ENCODE measurements around the gene GUK1. TPM values are rescaled to one million over a fixed set of nuclear protein-coding genes. Genes with fewer than 3 reads are reported as not detected.

Gene GUK1
- total and polyA plus RNA-seq, 2 of the 8 experiments (the other 6 are each of a cell fraction or from before 2014, with no cell fraction given): 68.5 to 183 TPM

- H4K20me1 ChIP-seq (replicated peaks in 1 of 2; ENCODE audit: control insufficient read depth in 1 of 2, insufficient read depth in 2 of 2, low read length in 2 of 2): peaks cover 0 to 1% of the 10 kb centered on the region in 2 experiments
- H2BK12ac ChIP-seq (ENCODE audit: low read depth, low read length): no peak overlapping the region
- no peaks in the 10 kb centered on the region for H3K36me3 ChIP-seq (ENCODE audit: control insufficient read depth in 2 of 4, insufficient read depth in 4 of 4, low read length in 3 of 4)
- H2BK5ac ChIP-seq (ENCODE audit: low read depth, low read length): no peak overlapping the region
- CTCF ChIA-PET (ENCODE audit: partially characterized antibody): interaction anchor here (0.6 to 3.2 kb wide), 13 partner anchors 8 to 178 kb away, joined by 3 to 14 read pairs (median 3); no protein-coding TSS in a partner anchor
- H4K8ac ChIP-seq (ENCODE audit: extremely low read depth, insufficient read depth, low read length): no peak overlapping the region
- H3K4ac ChIP-seq (replicated peaks; ENCODE audit: insufficient read length, low read depth, low read length): no peak overlapping the region
- H3K4me3 ChIP-seq (ENCODE audit: extremely low read depth in 1 of 4, insufficient read depth in 2 of 4, low read depth in 3 of 4, low read length in 4 of 4): no peak overlapping the region
- no peak overlapping the region for H2AK5ac ChIP-seq (ENCODE audit: low read depth, low read length)
- no peak for DNase-seq (ENCODE audit: low read depth in 1 of 2, low spot score in 2 of 2)
- no peaks in the 10 kb centered on the region for H3K79me2 ChIP-seq (ENCODE audit: control insufficient read depth in 1 of 2, insufficient read depth in 2 of 2, low read length in 2 of 2)
- no peaks in the 10 kb centered on the region for H3K23me2 ChIP-seq (ENCODE audit: low read depth, low read length)
- no peak overlapping the region for H2BK120ac ChIP-seq (replicated peaks; ENCODE audit: low read depth, low read length)
- no peak overlapping the region for H3K4me2 ChIP-seq (ENCODE audit: insufficient read depth in 1 of 2, low read depth in 2 of 2, low read length in 2 of 2)
- H3K27me3 ChIP-seq (replicated peaks in 1 of 4; ENCODE audit: control insufficient read depth in 3 of 4, extremely low read depth in 1 of 4, insufficient read depth in 3 of 4, low read length in 3 of 4): no peaks in the 10 kb centered on the region; a peak in 1 of 7 replicates
- H2BK15ac ChIP-seq (ENCODE audit: low read length): no peak overlapping the region
- no peak overlapping the region for H4K91ac ChIP-seq (replicated peaks; ENCODE audit: insufficient read length, low read length)
- no peak overlapping the region for H3K14ac ChIP-seq (ENCODE audit: insufficient read length)
- no peaks in the 10 kb centered on the region for H3K9me3 ChIP-seq (ENCODE audit: insufficient read depth in 2 of 2, low read depth in 1 of 2, low read length in 1 of 2)
- H3K56ac ChIP-seq (replicated peaks; ENCODE audit: insufficient read length, low read depth, low read length): no peak overlapping the region
- no peak overlapping the region for H2AFZ ChIP-seq (ENCODE audit: low read length)
- no peak overlapping the region for H2BK20ac ChIP-seq (ENCODE audit: low read length)
- TF ChIP-seq CEBPB (IDR thresholded peaks at IDR 0.05; ENCODE audit: low read depth, low read length) (no peak), CTCF (IDR thresholded peaks at IDR 0.05; ENCODE audit: control extremely low read depth in 1 of 3, insufficient read depth in 1 of 3, low read depth in 1 of 3, low read length in 3 of 3) (peak in 2 of 3 experiments; percentile 39 to 53; a peak in 3 of 4 replicates)
- no peak overlapping the region for H3K18ac ChIP-seq (ENCODE audit: extremely low read depth, low read length)
- peaks cover 2% of the 10 kb centered on the region; the same call in 1 of the 2 replicates for H3K79me1 ChIP-seq (ENCODE audit: low read depth, low read length)
- FAIRE-seq: no peak
- 68% methylated on average over 4 of the region's 4 CpGs; no CpG with 5 or more reads in 1 of the 2 experiments for WGBS, 2 experiments (ENCODE audit: extremely low coverage in 1 of 2, insufficient coverage in 1 of 2, insufficient read length in 1 of 2, insufficient replicate concordance in 2 of 2, low coverage in 1 of 2, low lambda C conversion rate in 2 of 2, missing lambda C conversion rate in 1 of 2)
- no peak overlapping the region for H3K9ac ChIP-seq (replicated peaks in 1 of 4; ENCODE audit: extremely low read depth in 1 of 4, low read depth in 3 of 4, low read length in 3 of 4)
- no peak overlapping the region for H3K27ac ChIP-seq (ENCODE audit: low read depth, low read length)
- POLR2A ChIA-PET (ENCODE audit: partially characterized antibody): no interaction called here
- no peak overlapping the region for H3K23ac ChIP-seq (ENCODE audit: insufficient read length)
- no peaks in the 10 kb centered on the region for H3K4me1 ChIP-seq (replicated peaks in 1 of 4; ENCODE audit: control insufficient read depth in 3 of 4, insufficient read depth in 4 of 4, low read length in 3 of 4)
- no peak overlapping the region for H4K5ac ChIP-seq (ENCODE audit: insufficient read length, low read depth, low read length)
These were observed 40.3 kb downstream of the GUK1 start for GRCh38 chr1:228180271-228180958.
